GM12878 (cell line): ENCODE data around the gene TNFAIP3. TPM values are rescaled to one million over a fixed set of nuclear protein-coding genes. Genes with fewer than 3 reads are reported as not detected.

ENCODE experiments used
- ATAC-seq: fragments of 200-7000 bp; cut with Tn5 transposase; 3 replicates; pipeline ENCODE4 v1.9.1; 2020; ENCODE audit warnings: mild to moderate bottlenecking, moderate library complexity
- BruUV-seq: library from RNA; stranded (reverse); fragments of 400-500 nt; replicated peaks from 2 replicates; lab custom pipeline; 2021; lab: Mats Ljungman, UMichigan
- CTCF ChIA-PET: fragments of 300-600 bp; sonication (Branson Sonifier 250); formaldehyde crosslinking; extraction: SDS; loops from one replicate; lab custom pipeline; 2021; ENCODE audit warnings: inconsistent platforms; lab: Yijun Ruan, JAX
- POLR2A ChIA-PET: fragments of 350-600 bp; formaldehyde crosslinking; extraction: SDS; loops from one replicate; lab custom pipeline; 2021; ENCODE audit warnings: inconsistent platforms; lab: Charles Lee
- RAD21 ChIA-PET: fragments of 300-600 bp; sonication (Branson Sonifier 250); formaldehyde crosslinking; loops from one replicate; lab custom pipeline; 2023; ENCODE audit warnings: antibody characterized with exemption; ENCODE audit not compliant: unreplicated experiment; lab: Charles Lee
- SMC1A ChIA-PET: fragments of 300-600 bp; sonication (Branson Sonifier 250); formaldehyde crosslinking; loops from one replicate; lab custom pipeline; 2023; ENCODE audit not compliant: unreplicated experiment, uncharacterized antibody; lab: Charles Lee
- DNase-seq: peaks from one replicate; pipeline ENCODE4 v3.0.0-alpha.2; 2011; ENCODE audit warnings: low read depth, low spot score
- FAIRE-seq: peaks from 3 replicates; lab custom pipeline; 2011; peaks lifted over from hg19 to GRCh38; lab: Jason Lieb, UNC
- H2AFZ ChIP-seq: 2 replicates; pipeline ENCODE4 v1.6.0; 2011; ENCODE audit warnings: low read depth, low read length, control low read depth; ENCODE audit not compliant: control insufficient read depth
- H3K27ac ChIP-seq: 2 replicates; pipeline ENCODE4 v1.5.1; 2011; ENCODE audit warnings: control low read depth; ENCODE audit not compliant: control insufficient read depth, insufficient read depth
- H3K27me3 ChIP-seq, 2 experiments: replicated peaks in 1 of 2; 2 replicates each; pipeline versions ENCODE4 v1.6.0 to v1.6.1; 2011; ENCODE audit warnings: low read length in 1 of 2; ENCODE audit not compliant: control insufficient read depth in 2 of 2, insufficient read depth in 2 of 2
- H3K36me3 ChIP-seq, 2 experiments: 2 replicates each; pipeline ENCODE4 v1.5.1; 2011; ENCODE audit warnings: low read length in 1 of 2; ENCODE audit not compliant: control insufficient read depth in 2 of 2, insufficient read depth in 2 of 2
- H3K4me1 ChIP-seq: 2 replicates; pipeline ENCODE4 v1.6.1; 2011; ENCODE audit warnings: mild to moderate bottlenecking, low read length, moderate library complexity, mixed read lengths; ENCODE audit not compliant: control insufficient read depth, insufficient read depth
- H3K4me2 ChIP-seq: 2 replicates; pipeline ENCODE4 v1.6.0; 2011; ENCODE audit warnings: control low read depth; ENCODE audit not compliant: control insufficient read depth, insufficient read depth
- H3K4me3 ChIP-seq: fragments of 200-600 bp; sonication (generic); 2 replicates; pipeline ENCODE4 v1.5.1; 2016
- H3K79me2 ChIP-seq: 2 replicates; pipeline ENCODE4 v1.6.0; 2011; ENCODE audit warnings: low read length; ENCODE audit not compliant: control insufficient read depth, insufficient read depth
- H3K9ac ChIP-seq: 2 replicates; pipeline ENCODE4 v1.8.0; 2011; ENCODE audit warnings: low read length, control low read depth, mixed read lengths; ENCODE audit not compliant: control insufficient read depth, insufficient read depth
- H3K9me3 ChIP-seq: replicated peaks from 3 replicates; pipeline ENCODE4 v1.5.1; 2011; ENCODE audit warnings: mild to moderate bottlenecking, low read length; ENCODE audit not compliant: control insufficient read depth, insufficient read depth
- H4K20me1 ChIP-seq: 2 replicates; pipeline ENCODE4 v1.6.0; 2011; ENCODE audit not compliant: control insufficient read depth, insufficient read depth
- BMI1 ChIP-seq: fragments of 450-650 bp; IDR thresholded peaks from 2 replicates; pipeline ENCODE4 v1.6.1; 2016; ENCODE audit warnings: mild to moderate bottlenecking, moderate library complexity, borderline replicate concordance
- HCFC1 ChIP-seq: fragments of 150-350 bp; IDR thresholded peaks from 2 replicates; pipeline ENCODE4 v1.6.1; 2014; ENCODE audit warnings: low read length
- LARP7 ChIP-seq: fragments of 450-650 bp; IDR thresholded peaks from 2 replicates; pipeline ENCODE4 v1.6.1; 2017; ENCODE audit warnings: mild to moderate bottlenecking
- MYC ChIP-seq: IDR thresholded peaks from 2 replicates; pipeline ENCODE4 v1.6.1; 2011; ENCODE audit warnings: mild to moderate bottlenecking, low read length, moderate library complexity, inconsistent platforms; ENCODE audit not compliant: insufficient read depth, insufficient replicate concordance, insufficient read length, severe bottlenecking
- NFIC ChIP-seq: IDR thresholded peaks from 2 replicates; pipeline ENCODE4 v1.6.1; 2012; ENCODE audit warnings: low read depth, mild to moderate bottlenecking, inconsistent platforms, low read length, moderate library complexity
- POLR2A ChIP-seq: IDR thresholded peaks from 2 replicates; pipeline ENCODE4 v1.6.1; 2011; ENCODE audit warnings: low read depth, mild to moderate bottlenecking, low read length
- TBL1XR1 ChIP-seq: IDR thresholded peaks from 2 replicates; pipeline ENCODE4 v1.6.1; 2012; ENCODE audit warnings: low read depth, low read length, improper control_type of control experiment
- TCF7 ChIP-seq: IDR thresholded peaks from 2 replicates; pipeline ENCODE4 v1.6.1; 2014; ENCODE audit warnings: antibody characterized with exemption, borderline replicate concordance
- YBX1 ChIP-seq: fragments of 450-650 bp; IDR thresholded peaks from 2 replicates; pipeline ENCODE4 v1.6.1; 2016; ENCODE audit warnings: antibody characterized with exemption
- ZNF274 ChIP-seq: IDR thresholded peaks from one replicate; pipeline ENCODE4 v1.8.0; 2011; ENCODE audit not compliant: insufficient read length, insufficient read depth
- ZSCAN29 ChIP-seq: fragments of 450-650 bp; IDR thresholded peaks from 2 replicates; pipeline ENCODE4 v1.6.1; 2017; ENCODE audit warnings: mild to moderate bottlenecking, moderate library complexity
- WGBS: methylation state at CpG from one replicate; pipeline ENCODE4 v1.1.6; 2016; ENCODE audit warnings: low lambda C conversion rate; ENCODE audit not compliant: insufficient replicate concordance, insufficient coverage; ENCODE audit errors: missing lambda C conversion rate; 5-methylcytosine and 5-hydroxymethylcytosine counted together
- in situ Hi-C: fragments of 300-500 bp; cut with MboI; formaldehyde crosslinking; loops from 9 replicates; pipeline ENCODE4 v1.14.3; 2018; ENCODE audit warnings: mixed read lengths
- intact Hi-C: fragments of 100-400 bp; cut with micrococcal nuclease; formaldehyde crosslinking; loops from one replicate; pipeline ENCODE4 v1.14.2; 2022; ENCODE audit not compliant: unreplicated experiment
- polyA plus RNA-seq, 11 experiments: library from polyadenylated mRNA; depleted of rRNA in 4 of 11; unstranded in 6 of 11; stranded (reverse) in 5 of 11; fragments of >200 nt; fragmentation: Nextera tagmentation in 4 of 11; fragmentation: Illumina TruSeq in 1 of 11; extraction: Ambion mirVana in 4 of 11; extraction: Trizol in 1 of 11; gene quantifications; 1 replicate in 1 of 11; 2 replicates in 10 of 11; pipeline versions ENCODE4 v1.2.1 to v1.2.3, GENCODE V29; 2011 to 2016; ENCODE audit warnings: inconsistent platforms in 2 of 11, missing spikeins in 2 of 11, low read depth in 1 of 11
- total RNA-seq, 4 experiments: library from RNA; depleted of rRNA in 3 of 4; stranded (reverse); fragments of >200 nt in 3 of 4; fragmentation: Illumina TruSeq in 1 of 4; extraction: Trizol in 1 of 4; gene quantifications; 2 replicates each; pipeline versions ENCODE4 v1.2.1 to v1.2.3, GENCODE V29; 2013 to 2021
- TF ChIP-seq, protein P1 (sequence below): fragments of 450-650 bp; IDR thresholded peaks from 2 replicates; pipeline ENCODE4 v1.6.1; 2016; ENCODE audit warnings: mild to moderate bottlenecking
- TF ChIP-seq, protein P2 (sequence below): IDR thresholded peaks from 2 replicates; pipeline ENCODE4 v1.6.1; 2012; ENCODE audit warnings: low read depth, low read length, improper control_type of control experiment
- TF ChIP-seq, protein P3 (sequence below): fragments of 450-650 bp; IDR thresholded peaks from 2 replicates; pipeline ENCODE4 v1.6.1; 2017; ENCODE audit warnings: mild to moderate bottlenecking

Gene TNFAIP3
- total and polyA plus RNA-seq, 10 of the 15 experiments (the other 5 are each of a cell fraction or from before 2014, with no cell fraction given), result 18.0 to 350 (median 127) TPM

DNA sequence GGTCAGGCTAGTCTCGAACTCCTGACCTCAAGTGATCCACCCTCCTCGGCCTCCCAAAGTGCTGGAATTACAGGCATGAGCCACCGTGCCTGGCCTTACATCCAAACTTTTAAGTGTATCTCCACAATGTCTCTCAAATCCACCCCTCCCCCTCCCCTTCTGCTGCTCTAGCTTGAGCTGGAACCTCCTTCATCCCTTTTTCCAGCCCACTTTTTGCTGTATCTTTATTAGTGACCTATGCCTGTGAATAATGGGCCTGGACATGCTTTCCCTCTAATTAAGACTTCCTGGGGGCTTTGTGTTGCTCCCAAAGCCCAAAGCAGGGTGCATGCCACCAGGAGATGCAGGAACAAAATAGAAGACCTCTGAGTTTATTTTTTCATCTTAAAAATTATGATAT is 26.1 kb downstream of the TNFAIP3 start:
- ChIA-PET SMC1A (interaction anchor here (0.8 to 4.0 kb wide), 8 partner anchors 9 to 43 kb away, joined by 3 to 17 read pairs (median 3); no protein-coding TSS in a partner anchor), CTCF (interaction anchor here (1.3 to 2.8 kb wide), 4 partner anchors 15 to 196 kb away, joined by 3 to 14 read pairs (median 4); no protein-coding TSS in a partner anchor), POLR2A (interaction anchor here (0.8 to 1.6 kb wide), 4 partner anchors 8 to 11 kb away, joined by 4 to 6 read pairs (median 5); no protein-coding TSS in a partner anchor), RAD21 (interaction anchor here (0.6 to 1.4 kb wide), 2 partner anchors 16 to 22 kb away, joined by 3 to 4 read pairs; no protein-coding TSS in a partner anchor)
- Histone ChIP-seq H3K79me2 (no peaks in the 10 kb centered on the region), H2AFZ (no peak overlapping the region), H4K20me1 (no peaks in the 10 kb centered on the region), H3K9me3 (no peaks in the 10 kb centered on the region), H3K4me1 (no peaks in the 10 kb centered on the region), H3K9ac (no peak overlapping the region), H3K36me3 (no peaks in the 10 kb centered on the region), H3K27me3 (no peaks in the 10 kb centered on the region), H3K4me2 (no peak overlapping the region), H3K4me3 (no peak overlapping the region), H3K27ac (no peak overlapping the region)
- 100% methylated on average over 3 of the region's 3 CpGs for WGBS
- BruUV-seq, result no TSS peak
- TF ChIP-seq NFIC, result no peak
- TF ChIP-seq TBL1XR1, result no peak
- no peak for TF ChIP-seq MYC
- no peak for TF ChIP-seq YBX1
- in situ Hi-C loops, result no loop called here
- DNase-seq (no peak), FAIRE-seq (no peak), ATAC-seq (no peak)
- intact Hi-C loops, result no loop called here

GRCh38 chr6:137893726-137894125 is 26.7 kb downstream of the TNFAIP3 start:
- Histone ChIP-seq H2AFZ (no peak overlapping the region), H3K9me3 (no peaks in the 10 kb centered on the region), H4K20me1 (no peaks in the 10 kb centered on the region), H3K79me2 (no peaks in the 10 kb centered on the region), H3K36me3 (no peaks in the 10 kb centered on the region), H3K4me2 (no peak overlapping the region), H3K9ac (no peak overlapping the region), H3K27me3 (no peaks in the 10 kb centered on the region), H3K4me1 (no peaks in the 10 kb centered on the region), H3K27ac (no peak overlapping the region), H3K4me3 (no peak overlapping the region)
- no peak for ATAC-seq
- ChIA-PET CTCF (interaction anchor here (0.7 to 2.8 kb wide), 5 partner anchors 11 to 197 kb away, joined by 3 to 14 read pairs (median 4); no protein-coding TSS in a partner anchor), POLR2A (interaction anchor here (1.2 to 1.6 kb wide), 2 partner anchors 10 to 12 kb away, joined by 5 to 6 read pairs; no protein-coding TSS in a partner anchor), SMC1A (interaction anchor here (0.8 to 4.0 kb wide), 7 partner anchors 8 to 42 kb away, joined by 3 to 17 read pairs (median 3); no protein-coding TSS in a partner anchor), RAD21 (interaction anchor here (0.6 to 1.4 kb wide), 2 partner anchors 16 to 23 kb away, joined by 3 to 4 read pairs; no protein-coding TSS in a partner anchor)
- no TSS peak for BruUV-seq
- intact Hi-C loops (no loop called here), in situ Hi-C loops (no loop called here)
- 98% methylated on average over 2 of the region's 2 CpGs for WGBS
- FAIRE-seq, result no peak
- DNase-seq, result no peak
- TF ChIP-seq LARP7 (no peak), BMI1 (no peak), POLR2A (no peak), ZSCAN29 (no peak), HCFC1 (no peak), TCF7 (no peak), ZNF274 (no peak)
- TF ChIP-seq, protein P1, sequence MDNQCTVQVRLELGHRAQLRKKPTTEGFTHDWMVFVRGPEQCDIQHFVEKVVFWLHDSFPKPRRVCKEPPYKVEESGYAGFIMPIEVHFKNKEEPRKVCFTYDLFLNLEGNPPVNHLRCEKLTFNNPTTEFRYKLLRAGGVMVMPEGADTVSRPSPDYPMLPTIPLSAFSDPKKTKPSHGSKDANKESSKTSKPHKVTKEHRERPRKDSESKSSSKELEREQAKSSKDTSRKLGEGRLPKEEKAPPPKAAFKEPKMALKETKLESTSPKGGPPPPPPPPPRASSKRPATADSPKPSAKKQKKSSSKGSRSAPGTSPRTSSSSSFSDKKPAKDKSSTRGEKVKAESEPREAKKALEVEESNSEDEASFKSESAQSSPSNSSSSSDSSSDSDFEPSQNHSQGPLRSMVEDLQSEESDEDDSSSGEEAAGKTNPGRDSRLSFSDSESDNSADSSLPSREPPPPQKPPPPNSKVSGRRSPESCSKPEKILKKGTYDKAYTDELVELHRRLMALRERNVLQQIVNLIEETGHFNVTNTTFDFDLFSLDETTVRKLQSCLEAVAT, result no peak
- TF ChIP-seq, protein P2, sequence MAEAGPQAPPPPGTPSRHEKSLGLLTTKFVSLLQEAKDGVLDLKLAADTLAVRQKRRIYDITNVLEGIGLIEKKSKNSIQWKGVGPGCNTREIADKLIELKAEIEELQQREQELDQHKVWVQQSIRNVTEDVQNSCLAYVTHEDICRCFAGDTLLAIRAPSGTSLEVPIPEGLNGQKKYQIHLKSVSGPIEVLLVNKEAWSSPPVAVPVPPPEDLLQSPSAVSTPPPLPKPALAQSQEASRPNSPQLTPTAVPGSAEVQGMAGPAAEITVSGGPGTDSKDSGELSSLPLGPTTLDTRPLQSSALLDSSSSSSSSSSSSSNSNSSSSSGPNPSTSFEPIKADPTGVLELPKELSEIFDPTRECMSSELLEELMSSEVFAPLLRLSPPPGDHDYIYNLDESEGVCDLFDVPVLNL, result no peak
- TF ChIP-seq, protein P3, sequence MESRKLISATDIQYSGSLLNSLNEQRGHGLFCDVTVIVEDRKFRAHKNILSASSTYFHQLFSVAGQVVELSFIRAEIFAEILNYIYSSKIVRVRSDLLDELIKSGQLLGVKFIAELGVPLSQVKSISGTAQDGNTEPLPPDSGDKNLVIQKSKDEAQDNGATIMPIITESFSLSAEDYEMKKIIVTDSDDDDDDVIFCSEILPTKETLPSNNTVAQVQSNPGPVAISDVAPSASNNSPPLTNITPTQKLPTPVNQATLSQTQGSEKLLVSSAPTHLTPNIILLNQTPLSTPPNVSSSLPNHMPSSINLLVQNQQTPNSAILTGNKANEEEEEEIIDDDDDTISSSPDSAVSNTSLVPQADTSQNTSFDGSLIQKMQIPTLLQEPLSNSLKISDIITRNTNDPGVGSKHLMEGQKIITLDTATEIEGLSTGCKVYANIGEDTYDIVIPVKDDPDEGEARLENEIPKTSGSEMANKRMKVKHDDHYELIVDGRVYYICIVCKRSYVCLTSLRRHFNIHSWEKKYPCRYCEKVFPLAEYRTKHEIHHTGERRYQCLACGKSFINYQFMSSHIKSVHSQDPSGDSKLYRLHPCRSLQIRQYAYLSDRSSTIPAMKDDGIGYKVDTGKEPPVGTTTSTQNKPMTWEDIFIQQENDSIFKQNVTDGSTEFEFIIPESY, result no peak
